ENCODE measurements around the gene TNFRSF14. TPM values are rescaled to one million over a fixed set of nuclear protein-coding genes. Genes with fewer than 3 reads are reported as not detected.

TNFRSF14 gene
- total and polyA plus RNA-seq, 9 of the 15 experiments (the other 6 are each of a cell fraction or from before 2014, with no cell fraction given): 0.11 to 2.3 (median 0.68) TPM; not detected in 2

DNA sequence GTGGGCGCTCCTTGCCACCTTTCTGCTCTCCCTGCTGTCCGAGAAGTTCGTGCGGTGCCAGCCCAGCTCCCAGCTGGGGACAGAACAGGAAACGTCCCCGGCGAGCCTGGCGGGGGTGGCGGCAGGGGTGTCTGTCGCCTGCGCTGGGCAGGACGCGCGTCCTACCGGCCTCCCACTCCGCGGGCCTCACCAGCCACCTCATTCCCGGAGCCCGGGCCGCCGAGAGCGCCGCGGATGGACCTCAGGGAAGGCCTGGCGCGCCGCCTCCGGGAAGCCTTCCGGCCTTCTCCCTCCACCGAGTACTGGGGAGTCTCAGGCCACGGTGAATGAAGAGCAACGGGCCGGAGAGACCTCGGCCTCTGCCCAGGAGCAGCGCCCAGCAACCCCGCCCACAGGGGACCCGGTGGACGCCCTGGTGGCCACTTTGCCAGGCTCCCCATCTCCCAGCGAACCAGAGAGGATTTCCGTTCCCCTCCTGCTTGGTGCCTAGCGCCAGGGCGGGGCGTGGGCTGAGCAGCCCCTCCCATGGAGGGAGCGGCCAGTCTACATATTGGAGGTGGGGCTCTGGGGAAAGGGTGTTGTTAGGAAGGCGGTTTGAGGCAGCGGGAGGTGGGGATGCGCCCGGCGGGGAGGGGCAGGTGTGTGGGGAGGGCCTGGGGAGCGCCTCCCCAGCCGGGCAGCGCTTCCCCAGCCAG is 9.5 kb upstream of the TNFRSF14 start (continued):
- TF ChIP-seq EP400 (IDR thresholded peaks at IDR 0.05) (peak; percentile 46; the same call in 1 of the 2 replicates), MYC (IDR thresholded peaks at IDR 0.05; ENCODE audit: low read depth, low read length) (peak; percentile 58), MYC (CRISPR knock-in tag; IDR thresholded peaks at IDR 0.05; ENCODE audit: borderline replicate concordance, low read depth) (peak; percentile 63; the same call in 1 of the 2 replicates), RBBP5 (IDR thresholded peaks at IDR 0.05; ENCODE audit: borderline replicate concordance, insufficient read depth, low read length, poor library complexity, severe bottlenecking) (peak; percentile 51), MAZ (CRISPR knock-in tag; conservative IDR thresholded peaks at IDR 0.05 in 1 of 2, IDR thresholded peaks at IDR 0.05 in 1 of 2) (peak; percentile 91 to 93), RBM25 (IDR thresholded peaks at IDR 0.05; ENCODE audit: low read depth, low read length, severe bottlenecking) (peak; percentile 97), RNF2 (IDR thresholded peaks at IDR 0.05) (0 out of 2 replicates have a peak, but pooled peaks have one; percentile 18), HLTF (IDR thresholded peaks at IDR 0.05) (peak; percentile 45; the same call in 1 of the 2 replicates), ELF1 (tag; IDR thresholded peaks at IDR 0.05) (peak; percentile 68), ZNF436 (CRISPR knock-in tag; IDR thresholded peaks at IDR 0.05) (peak; percentile 100), FOXM1 (IDR thresholded peaks at IDR 0.05; ENCODE audit: low read depth) (no peak), FOXM1 (CRISPR knock-in tag; IDR thresholded peaks at IDR 0.05; ENCODE audit: low read depth) (peak; percentile 73; the same call in 1 of the 2 replicates), MYNN (IDR thresholded peaks at IDR 0.05) (peak; percentile 68), MYNN (CRISPR knock-in tag; IDR thresholded peaks at IDR 0.05) (no peak), CTBP1 (IDR thresholded peaks at IDR 0.05; ENCODE audit: borderline replicate concordance) (peak; percentile 50), FUS (optimal IDR thresholded peaks at IDR 0.05; ENCODE audit: low read depth, low read length) (no peak), SMC3 (conservative IDR thresholded peaks at IDR 0.05; ENCODE audit: insufficient read depth, low read depth, low read length) (0 out of 2 replicates have a peak, but pooled peaks have one; percentile 14), ZNF12 (CRISPR knock-in tag; IDR thresholded peaks at IDR 0.05) (peak; percentile 66; the same call in 1 of the 2 replicates), ZNF282 (CRISPR knock-in tag; IDR thresholded peaks at IDR 0.05) (peak; percentile 65; the same call in 1 of the 2 replicates), GTF2E2 (tag; IDR thresholded peaks at IDR 0.05) (0 out of 2 replicates have a peak, but pooled peaks have one; percentile 30), NR1H2 (CRISPR knock-in tag; IDR thresholded peaks at IDR 0.05) (peak; percentile 53; the same call in 1 of the 2 replicates)
- TF ChIP-seq, protein P1, sequence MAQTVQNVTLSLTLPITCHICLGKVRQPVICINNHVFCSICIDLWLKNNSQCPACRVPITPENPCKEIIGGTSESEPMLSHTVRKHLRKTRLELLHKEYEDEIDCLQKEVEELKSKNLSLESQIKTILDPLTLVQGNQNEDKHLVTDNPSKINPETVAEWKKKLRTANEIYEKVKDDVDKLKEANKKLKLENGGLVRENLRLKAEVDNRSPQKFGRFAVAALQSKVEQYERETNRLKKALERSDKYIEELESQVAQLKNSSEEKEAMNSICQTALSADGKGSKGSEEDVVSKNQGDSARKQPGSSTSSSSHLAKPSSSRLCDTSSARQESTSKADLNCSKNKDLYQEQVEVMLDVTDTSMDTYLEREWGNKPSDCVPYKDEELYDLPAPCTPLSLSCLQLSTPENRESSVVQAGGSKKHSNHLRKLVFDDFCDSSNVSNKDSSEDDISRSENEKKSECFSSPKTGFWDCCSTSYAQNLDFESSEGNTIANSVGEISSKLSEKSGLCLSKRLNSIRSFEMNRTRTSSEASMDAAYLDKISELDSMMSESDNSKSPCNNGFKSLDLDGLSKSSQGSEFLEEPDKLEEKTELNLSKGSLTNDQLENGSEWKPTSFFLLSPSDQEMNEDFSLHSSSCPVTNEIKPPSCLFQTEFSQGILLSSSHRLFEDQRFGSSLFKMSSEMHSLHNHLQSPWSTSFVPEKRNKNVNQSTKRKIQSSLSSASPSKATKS (CRISPR knock-in tag; IDR thresholded peaks at IDR 0.05): no peak
- TF ChIP-seq, protein P2, sequence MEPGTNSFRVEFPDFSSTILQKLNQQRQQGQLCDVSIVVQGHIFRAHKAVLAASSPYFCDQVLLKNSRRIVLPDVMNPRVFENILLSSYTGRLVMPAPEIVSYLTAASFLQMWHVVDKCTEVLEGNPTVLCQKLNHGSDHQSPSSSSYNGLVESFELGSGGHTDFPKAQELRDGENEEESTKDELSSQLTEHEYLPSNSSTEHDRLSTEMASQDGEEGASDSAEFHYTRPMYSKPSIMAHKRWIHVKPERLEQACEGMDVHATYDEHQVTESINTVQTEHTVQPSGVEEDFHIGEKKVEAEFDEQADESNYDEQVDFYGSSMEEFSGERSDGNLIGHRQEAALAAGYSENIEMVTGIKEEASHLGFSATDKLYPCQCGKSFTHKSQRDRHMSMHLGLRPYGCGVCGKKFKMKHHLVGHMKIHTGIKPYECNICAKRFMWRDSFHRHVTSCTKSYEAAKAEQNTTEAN (CRISPR knock-in tag; IDR thresholded peaks at IDR 0.05): 0 out of 2 replicates have a peak, but pooled peaks have one; percentile 53
- TF ChIP-seq, protein P3, sequence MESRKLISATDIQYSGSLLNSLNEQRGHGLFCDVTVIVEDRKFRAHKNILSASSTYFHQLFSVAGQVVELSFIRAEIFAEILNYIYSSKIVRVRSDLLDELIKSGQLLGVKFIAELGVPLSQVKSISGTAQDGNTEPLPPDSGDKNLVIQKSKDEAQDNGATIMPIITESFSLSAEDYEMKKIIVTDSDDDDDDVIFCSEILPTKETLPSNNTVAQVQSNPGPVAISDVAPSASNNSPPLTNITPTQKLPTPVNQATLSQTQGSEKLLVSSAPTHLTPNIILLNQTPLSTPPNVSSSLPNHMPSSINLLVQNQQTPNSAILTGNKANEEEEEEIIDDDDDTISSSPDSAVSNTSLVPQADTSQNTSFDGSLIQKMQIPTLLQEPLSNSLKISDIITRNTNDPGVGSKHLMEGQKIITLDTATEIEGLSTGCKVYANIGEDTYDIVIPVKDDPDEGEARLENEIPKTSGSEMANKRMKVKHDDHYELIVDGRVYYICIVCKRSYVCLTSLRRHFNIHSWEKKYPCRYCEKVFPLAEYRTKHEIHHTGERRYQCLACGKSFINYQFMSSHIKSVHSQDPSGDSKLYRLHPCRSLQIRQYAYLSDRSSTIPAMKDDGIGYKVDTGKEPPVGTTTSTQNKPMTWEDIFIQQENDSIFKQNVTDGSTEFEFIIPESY (CRISPR knock-in tag; IDR thresholded peaks at IDR 0.05): 0 out of 2 replicates have a peak, but pooled peaks have one; percentile 32
